Activated CD4-positive, alpha-beta T cell treated with anti-CD3 and anti-CD28 coated beads, Interleukin-2, amount 10 ng/mL, durations not matched to agents 7 days and 5 days (primary cell): ENCODE results near the gene EPB41L1. TPM values are rescaled to one million over a fixed set of nuclear protein-coding genes. Genes with fewer than 3 reads are reported as not detected.

Experiments used
- CTCF ChIA-PET: fragments of 350-600 bp; sonication (Branson Sonifier 250); formaldehyde crosslinking; loops from one replicate; lab custom pipeline; 2021; ENCODE audit warnings: antibody characterized with exemption; lab: Charles Lee
- POLR2A ChIA-PET: fragments of 350-600 bp; sonication (Branson Sonifier 250); formaldehyde crosslinking; loops from one replicate; lab custom pipeline; 2021; ENCODE audit warnings: antibody characterized with exemption; lab: Charles Lee
- DNase-seq: peaks from one replicate; pipeline ENCODE4 v3.0.0-alpha.2; 2020
- H3K27ac Mint-ChIP-seq: one replicate; pipeline ENCODE4 v1.8.0; 2021; ENCODE audit warnings: mild to moderate bottlenecking, moderate library complexity, mixed read lengths
- H3K27me3 Mint-ChIP-seq: one replicate; pipeline ENCODE4 v1.8.0; 2021; ENCODE audit warnings: mixed read lengths
- H3K36me3 Mint-ChIP-seq: one replicate; pipeline ENCODE4 v1.8.0; 2021; ENCODE audit warnings: low read depth, mixed read lengths
- H3K4me1 Mint-ChIP-seq: one replicate; pipeline ENCODE4 v1.8.0; 2021; ENCODE audit warnings: mixed read lengths
- H3K4me3 Mint-ChIP-seq: one replicate; pipeline ENCODE4 v1.8.0; 2021; ENCODE audit warnings: mild to moderate bottlenecking, moderate library complexity, mixed read lengths
- H3K9me3 Mint-ChIP-seq: one replicate; pipeline ENCODE4 v1.8.0; 2021; ENCODE audit warnings: mixed read lengths
- total RNA-seq, 2 experiments: library from RNA; stranded (reverse); gene quantifications; one replicate each; pipeline ENCODE4 v1.2.3, GENCODE V29; 2021

The EPB41L1 gene
- total RNA-seq, 2 experiments from 2014 or later: 0.22 TPM; not detected in 1

- Mint-ChIP-seq H3K4me3 (no peak overlapping the region), H3K27me3 (no peaks in the 10 kb centered on the region), H3K36me3 (no peaks in the 10 kb centered on the region), H3K9me3 (no peaks in the 10 kb centered on the region), H3K27ac (no peak overlapping the region), H3K4me1 (peaks cover 28% of the 10 kb centered on the region)
- DNase-seq: no peak
- CTCF ChIA-PET: interaction anchor here (0.5 to 1.0 kb wide), 2 partner anchors 179 to 254 kb away, joined by 3 to 6 read pairs; no protein-coding TSS in a partner anchor
- POLR2A ChIA-PET: no interaction called here
Observed at GRCh38 chr20:36231331-36231730, 76.8 kb downstream of the EPB41L1 start.

DNA sequence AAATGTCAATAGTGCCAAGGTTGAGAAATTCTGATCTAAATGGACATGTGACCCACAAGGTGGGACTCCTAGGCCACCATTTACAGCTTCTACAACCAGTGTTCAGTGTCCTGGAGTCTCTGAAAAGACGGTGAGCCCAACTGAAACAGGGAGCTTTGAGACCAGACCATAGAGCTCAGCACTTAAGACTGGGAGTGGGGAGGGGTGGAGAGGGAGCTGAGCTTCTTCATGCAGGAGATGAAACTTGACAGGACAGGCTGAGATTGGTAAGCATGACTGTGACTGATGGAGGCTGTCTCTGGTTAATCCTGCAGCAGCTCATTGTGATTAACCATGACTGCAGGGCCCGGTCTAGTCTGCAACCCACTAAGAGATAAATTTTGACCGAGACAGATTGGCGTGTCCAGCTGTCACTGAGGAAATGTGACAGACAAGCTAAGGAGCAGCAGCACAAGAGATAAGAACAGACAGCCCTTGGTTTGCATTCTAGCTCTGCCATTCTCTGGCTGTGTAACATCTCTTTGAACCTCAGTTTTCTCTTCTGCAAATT lies 80.3 kb downstream of the EPB41L1 start:
- no peak overlapping the region for H3K27ac Mint-ChIP-seq
- H3K4me3 Mint-ChIP-seq: peak overlapping the region; percentile 26
- no peaks in the 10 kb centered on the region for H3K9me3 Mint-ChIP-seq
- no peaks in the 10 kb centered on the region for H3K27me3 Mint-ChIP-seq
- ChIA-PET CTCF (interaction anchor here (0.9 kb wide), 1 partner anchor 18 kb away, joined by 3 read pairs; no protein-coding TSS in a partner anchor), POLR2A (no interaction called here)
- H3K4me1 Mint-ChIP-seq: peaks cover 38% of the 10 kb centered on the region
- peaks cover 9% of the 10 kb centered on the region for H3K36me3 Mint-ChIP-seq
- no peak for DNase-seq

DNA sequence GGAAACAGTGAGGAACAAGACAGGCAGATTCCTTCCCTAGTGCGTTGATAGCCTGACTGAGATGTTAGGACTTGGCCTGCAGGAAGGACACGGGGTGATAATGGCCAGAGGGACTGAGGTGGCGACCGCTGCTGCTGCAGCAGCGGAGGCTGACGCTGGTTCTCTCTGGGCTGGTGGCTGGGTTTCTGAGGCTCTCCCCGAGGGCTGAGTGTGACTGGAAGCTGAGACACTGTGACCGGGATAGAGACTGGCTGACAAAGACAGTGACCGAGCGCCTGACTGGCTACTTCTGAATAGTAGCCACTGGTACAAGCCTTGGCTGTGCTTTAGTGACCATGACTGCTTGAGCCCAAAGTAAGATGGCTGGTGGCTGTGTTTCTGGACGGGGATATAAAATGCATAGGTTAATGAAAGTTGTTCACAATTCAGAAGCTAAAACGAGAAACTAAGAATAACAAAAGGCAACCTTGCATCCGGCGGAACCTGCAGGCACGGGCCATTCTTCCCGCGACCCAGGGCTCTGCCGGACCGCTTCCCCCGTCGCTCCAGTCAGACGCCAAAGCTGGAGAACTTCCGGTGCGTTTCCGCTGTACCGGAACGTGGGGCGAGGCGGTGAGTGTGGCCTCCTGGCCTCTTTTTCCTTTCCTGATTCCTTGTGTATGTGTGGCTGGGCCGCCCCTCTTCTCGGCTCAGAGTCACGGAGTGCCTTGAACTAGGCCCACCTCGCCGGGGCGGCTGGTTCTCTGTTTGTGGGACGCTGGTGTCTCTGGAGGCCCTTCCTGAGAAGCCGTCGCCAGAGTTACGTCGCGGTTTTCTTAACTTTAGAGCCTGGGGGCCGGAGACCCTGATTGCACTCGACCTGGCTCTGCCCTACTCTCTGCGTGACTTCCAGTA lies 81.6 kb downstream of the EPB41L1 start, which contains the start of gene AAR2:
AAR2 (plus strand) TSS at position 587 of the 894 bp plus-strand sequence. CDS start 3,391 bp downstream, outside the sequence.
- no peaks in the 10 kb centered on the region for H3K9me3 Mint-ChIP-seq
- H3K27me3 Mint-ChIP-seq: no peaks in the 10 kb centered on the region
- peak within 1 kb of the TSS; percentile 88 for H3K4me3 Mint-ChIP-seq
- ChIA-PET CTCF (interaction anchor here (0.6 to 1.0 kb wide), 5 partner anchors 10 to 433 kb away, joined by 3 to 4 read pairs (median 3); no protein-coding TSS in a partner anchor), POLR2A (interaction anchor here (0.6 kb wide), 1 partner anchor 37 kb away, joined by 3 read pairs; no protein-coding TSS in a partner anchor)
- peak; percentile 86 for DNase-seq
- peak within 1 kb of the TSS; percentile 93 for H3K27ac Mint-ChIP-seq
- H3K4me1 Mint-ChIP-seq: peaks cover 28% of the 10 kb centered on the region
- H3K36me3 Mint-ChIP-seq: peaks cover 19% of the 10 kb centered on the region

- H3K4me1 Mint-ChIP-seq: peaks cover 28% of the 10 kb centered on the region
- DNase-seq: no peak
- ChIA-PET POLR2A (no interaction called here), CTCF (interaction anchor here (0.6 to 1.3 kb wide), 4 partner anchors 8 to 275 kb away, joined by 3 to 4 read pairs (median 3); no protein-coding TSS in a partner anchor)
- no peaks in the 10 kb centered on the region for H3K9me3 Mint-ChIP-seq
- H3K27me3 Mint-ChIP-seq: no peaks in the 10 kb centered on the region
- H3K36me3 Mint-ChIP-seq: peaks cover 22% of the 10 kb centered on the region
- peak overlapping the region; percentile 93 for H3K27ac Mint-ChIP-seq
- H3K4me3 Mint-ChIP-seq: peak overlapping the region; percentile 88
Observed at GRCh38 chr20:36236786-36237121, 82.2 kb downstream of the EPB41L1 start.

- no peak for DNase-seq
- peaks cover 28% of the 10 kb centered on the region for H3K4me1 Mint-ChIP-seq
- peak overlapping the region; percentile 88 for H3K4me3 Mint-ChIP-seq
- H3K27me3 Mint-ChIP-seq: no peaks in the 10 kb centered on the region
- no peaks in the 10 kb centered on the region for H3K9me3 Mint-ChIP-seq
- ChIA-PET CTCF (interaction anchor here (0.9 to 1.3 kb wide), 2 partner anchors 9 to 35 kb away, joined by 3 to 4 read pairs; no protein-coding TSS in a partner anchor), POLR2A (no interaction called here)
- H3K27ac Mint-ChIP-seq: peak overlapping the region; percentile 93
- H3K36me3 Mint-ChIP-seq: peaks cover 22% of the 10 kb centered on the region
Observed at GRCh38 chr20:36237477-36237876, 82.9 kb downstream of the EPB41L1 start.

DNA sequence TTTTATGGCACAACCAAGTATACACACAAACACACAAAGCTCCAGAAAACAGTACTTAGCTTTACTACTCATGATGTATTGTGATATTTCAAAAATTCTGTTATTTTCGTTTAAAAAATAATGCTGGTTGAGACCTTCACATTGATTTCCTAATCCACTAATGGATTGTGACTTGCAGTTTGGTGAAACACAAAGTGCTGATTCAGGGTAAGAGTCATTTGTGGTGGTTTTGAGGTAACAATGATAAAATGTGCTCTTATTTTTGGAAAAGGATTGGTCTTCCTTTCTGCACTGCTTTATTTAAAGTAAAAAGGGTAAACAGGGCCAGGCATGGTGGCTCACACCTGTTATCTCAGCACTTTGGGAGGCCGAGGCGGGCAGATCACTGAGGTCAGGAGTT lies 83.6 kb downstream of the EPB41L1 start:
- Mint-ChIP-seq H3K9me3 (no peaks in the 10 kb centered on the region), H3K27me3 (no peaks in the 10 kb centered on the region), H3K36me3 (peaks cover 22% of the 10 kb centered on the region), H3K4me1 (peaks cover 28% of the 10 kb centered on the region), H3K4me3 (peak overlapping the region; percentile 52), H3K27ac (no peak overlapping the region)
- no peak for DNase-seq
- ChIA-PET CTCF (interaction anchor here (1.3 kb wide), 1 partner anchor 35 kb away, joined by 4 read pairs; no protein-coding TSS in a partner anchor), POLR2A (no interaction called here)

DNA sequence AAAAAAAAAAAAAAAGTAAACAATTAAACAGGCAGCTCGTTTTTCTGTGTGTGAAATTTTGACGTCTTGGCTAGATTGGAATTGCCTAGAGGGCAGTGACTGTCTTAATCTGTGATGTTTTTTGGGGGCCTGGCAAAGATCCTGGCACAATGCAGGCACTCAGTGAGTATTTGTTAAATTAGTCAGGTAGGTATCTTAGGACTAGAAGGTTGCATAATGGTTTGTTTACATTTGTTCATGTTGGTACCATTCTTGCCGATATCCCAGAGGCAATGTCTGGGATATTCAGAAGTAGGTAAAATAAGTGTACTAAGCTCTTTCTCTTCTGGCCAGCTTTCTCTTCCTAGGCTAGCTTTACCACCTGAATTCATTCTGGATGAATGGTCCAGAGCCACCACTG lies 84.2 kb downstream of the EPB41L1 start:
- Mint-ChIP-seq H3K36me3 (peaks cover 22% of the 10 kb centered on the region), H3K4me1 (peaks cover 28% of the 10 kb centered on the region), H3K27ac (peak overlapping the region; percentile 50)

GRCh38 chr20:36240076-36240475 lies 85.5 kb downstream of the EPB41L1 start:
- Mint-ChIP-seq H3K4me3 (no peak overlapping the region), H3K4me1 (peaks cover 28% of the 10 kb centered on the region), H3K36me3 (peaks cover 30% of the 10 kb centered on the region), H3K27me3 (no peaks in the 10 kb centered on the region), H3K27ac (no peak overlapping the region), H3K9me3 (no peaks in the 10 kb centered on the region)
- DNase-seq: no peak
- ChIA-PET CTCF (interaction anchor here (0.5 to 0.8 kb wide), 2 partner anchors 25 to 52 kb away, joined by 3 to 4 read pairs; no protein-coding TSS in a partner anchor), POLR2A (no interaction called here)

More for the DNA sequence above, 84.2 kb downstream of the EPB41L1 start:
- ChIA-PET POLR2A (no interaction called here), CTCF (no interaction called here)
- no peak for DNase-seq
- no peaks in the 10 kb centered on the region for H3K27me3 Mint-ChIP-seq
- no peaks in the 10 kb centered on the region for H3K9me3 Mint-ChIP-seq
- peak overlapping the region; percentile 21 for H3K4me3 Mint-ChIP-seq

- ChIA-PET CTCF (interaction anchor here (0.6 to 0.9 kb wide), 3 partner anchors 16 to 135 kb away, joined by 3 read pairs; no protein-coding TSS in a partner anchor), POLR2A (no interaction called here)
- Mint-ChIP-seq H3K4me3 (no peak overlapping the region), H3K4me1 (peaks cover 22% of the 10 kb centered on the region), H3K36me3 (peaks cover 37% of the 10 kb centered on the region), H3K27ac (no peak overlapping the region), H3K27me3 (no peaks in the 10 kb centered on the region), H3K9me3 (no peaks in the 10 kb centered on the region)
- DNase-seq: no peak
Observed at GRCh38 chr20:36241678-36242077, 87.1 kb downstream of the EPB41L1 start.

DNA sequence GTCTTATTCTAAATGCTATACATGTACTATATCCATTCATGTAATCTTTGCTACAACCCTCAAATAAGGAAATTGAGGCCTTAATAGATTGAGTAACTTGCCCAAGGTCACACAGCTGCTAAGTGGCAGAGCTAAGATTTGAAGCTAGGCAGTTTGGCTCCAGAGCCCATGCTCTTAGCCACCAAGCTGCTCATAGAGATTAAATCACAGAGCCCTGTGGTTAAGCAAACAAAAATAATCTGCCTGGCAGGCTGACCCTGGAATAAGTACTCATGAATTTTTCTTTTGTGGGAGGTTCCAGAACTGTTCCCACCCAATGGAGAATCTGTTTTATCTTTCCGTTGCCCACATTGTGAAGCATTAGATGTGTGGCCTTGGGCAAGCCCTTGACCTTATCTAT lies 89.2 kb downstream of the EPB41L1 start:
- Mint-ChIP-seq H3K36me3 (peaks cover 48% of the 10 kb centered on the region), H3K4me1 (peaks cover 9% of the 10 kb centered on the region), H3K27ac (no peak overlapping the region), H3K4me3 (no peak overlapping the region), H3K27me3 (no peaks in the 10 kb centered on the region), H3K9me3 (no peaks in the 10 kb centered on the region)
- CTCF ChIA-PET: interaction anchor here (1.4 kb wide), 1 partner anchor 41 kb away, joined by 3 read pairs; no protein-coding TSS in a partner anchor
- POLR2A ChIA-PET: no interaction called here
- DNase-seq: no peak

DNA sequence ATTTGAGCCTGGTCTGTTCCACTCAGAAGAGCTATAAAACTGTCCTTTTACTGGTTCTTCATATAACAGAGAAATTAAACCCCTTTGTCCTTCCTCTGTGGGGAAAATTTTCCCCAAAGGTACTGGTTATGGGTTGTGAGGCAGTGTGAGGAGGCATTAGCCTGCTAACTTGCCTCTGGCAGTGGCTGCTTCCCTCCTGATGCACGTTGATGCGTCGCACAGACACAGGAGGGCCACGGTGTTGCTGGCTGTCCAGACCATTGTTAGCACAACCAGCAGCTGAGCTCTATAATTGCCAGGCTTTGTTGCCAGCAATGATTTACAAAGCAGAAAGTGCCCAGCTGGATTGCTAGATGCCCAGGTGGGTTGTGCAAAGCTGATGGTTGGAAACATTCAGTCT lies 91.9 kb downstream of the EPB41L1 start:
- ChIA-PET POLR2A (no interaction called here), CTCF (interaction anchor here (1.1 kb wide), 1 partner anchor 432 kb away, joined by 3 read pairs; no protein-coding TSS in a partner anchor)
- Mint-ChIP-seq H3K4me3 (no peak overlapping the region), H3K27ac (no peak overlapping the region), H3K36me3 (peaks cover 37% of the 10 kb centered on the region), H3K27me3 (no peaks in the 10 kb centered on the region), H3K4me1 (peaks cover 6% of the 10 kb centered on the region), H3K9me3 (no peaks in the 10 kb centered on the region)
- no peak for DNase-seq

- Mint-ChIP-seq H3K36me3 (peaks cover 40% of the 10 kb centered on the region), H3K27me3 (no peaks in the 10 kb centered on the region), H3K27ac (no peak overlapping the region), H3K9me3 (no peaks in the 10 kb centered on the region), H3K4me1 (peaks cover 6% of the 10 kb centered on the region), H3K4me3 (no peak overlapping the region)
- CTCF ChIA-PET: interaction anchor here (1.4 kb wide), 1 partner anchor 17 kb away, joined by 3 read pairs; no protein-coding TSS in a partner anchor
- no peak for DNase-seq
- POLR2A ChIA-PET: no interaction called here
Observed at GRCh38 chr20:36248836-36249235, 94.3 kb downstream of the EPB41L1 start.
